A673 (cell line): ENCODE measurements around the gene SLC15A3.

Experiments
- EZH2 ChIP-seq: fragments of 200-600 bp; sonication (generic); IDR thresholded peaks from 2 replicates; pipeline ENCODE4 v1.6.1; 2017; ENCODE audit warnings: borderline replicate concordance, low read depth, mild to moderate bottlenecking, mixed read lengths, antibody characterized with exemption, low read length; ENCODE audit not compliant: poor library complexity, severe bottlenecking
- TF ChIP-seq, protein P1 (sequence below): fragments of 300-800, 200-600 bp; sonication (generic); conservative IDR thresholded peaks from 2 replicates; pipeline ENCODE4 v1.5.1; 2017; ENCODE audit warnings: low read depth, mild to moderate bottlenecking, antibody characterized with exemption, low read length, moderate library complexity, mixed read lengths

DNA sequence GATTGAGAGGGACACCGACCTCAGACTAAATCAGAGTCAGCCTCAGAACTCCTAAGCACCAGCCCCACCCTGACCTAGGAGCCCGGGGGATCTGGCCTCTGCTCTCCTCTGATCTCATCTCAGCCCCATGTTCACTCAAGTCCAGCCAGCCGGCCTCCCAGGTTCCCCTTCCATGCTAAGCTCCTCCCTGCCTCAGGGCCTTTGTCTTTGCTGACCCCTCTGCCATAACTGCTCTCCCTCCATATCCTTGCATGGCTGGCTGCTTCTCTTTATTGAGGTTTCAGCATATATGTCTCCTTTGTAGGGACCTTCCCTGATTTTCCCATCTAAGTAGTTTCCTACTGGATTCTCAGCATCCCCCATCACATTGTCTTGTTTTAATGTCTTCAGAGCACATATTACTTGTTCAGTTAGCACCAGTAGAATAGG, 780 bp upstream of the SLC15A3 start:
- no peak for TF ChIP-seq EZH2
- TF ChIP-seq, protein P1, sequence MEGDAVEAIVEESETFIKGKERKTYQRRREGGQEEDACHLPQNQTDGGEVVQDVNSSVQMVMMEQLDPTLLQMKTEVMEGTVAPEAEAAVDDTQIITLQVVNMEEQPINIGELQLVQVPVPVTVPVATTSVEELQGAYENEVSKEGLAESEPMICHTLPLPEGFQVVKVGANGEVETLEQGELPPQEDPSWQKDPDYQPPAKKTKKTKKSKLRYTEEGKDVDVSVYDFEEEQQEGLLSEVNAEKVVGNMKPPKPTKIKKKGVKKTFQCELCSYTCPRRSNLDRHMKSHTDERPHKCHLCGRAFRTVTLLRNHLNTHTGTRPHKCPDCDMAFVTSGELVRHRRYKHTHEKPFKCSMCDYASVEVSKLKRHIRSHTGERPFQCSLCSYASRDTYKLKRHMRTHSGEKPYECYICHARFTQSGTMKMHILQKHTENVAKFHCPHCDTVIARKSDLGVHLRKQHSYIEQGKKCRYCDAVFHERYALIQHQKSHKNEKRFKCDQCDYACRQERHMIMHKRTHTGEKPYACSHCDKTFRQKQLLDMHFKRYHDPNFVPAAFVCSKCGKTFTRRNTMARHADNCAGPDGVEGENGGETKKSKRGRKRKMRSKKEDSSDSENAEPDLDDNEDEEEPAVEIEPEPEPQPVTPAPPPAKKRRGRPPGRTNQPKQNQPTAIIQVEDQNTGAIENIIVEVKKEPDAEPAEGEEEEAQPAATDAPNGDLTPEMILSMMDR, result no peak
